ENCODE results near the gene TMPRSS12.

Gene TMPRSS12

DNA sequence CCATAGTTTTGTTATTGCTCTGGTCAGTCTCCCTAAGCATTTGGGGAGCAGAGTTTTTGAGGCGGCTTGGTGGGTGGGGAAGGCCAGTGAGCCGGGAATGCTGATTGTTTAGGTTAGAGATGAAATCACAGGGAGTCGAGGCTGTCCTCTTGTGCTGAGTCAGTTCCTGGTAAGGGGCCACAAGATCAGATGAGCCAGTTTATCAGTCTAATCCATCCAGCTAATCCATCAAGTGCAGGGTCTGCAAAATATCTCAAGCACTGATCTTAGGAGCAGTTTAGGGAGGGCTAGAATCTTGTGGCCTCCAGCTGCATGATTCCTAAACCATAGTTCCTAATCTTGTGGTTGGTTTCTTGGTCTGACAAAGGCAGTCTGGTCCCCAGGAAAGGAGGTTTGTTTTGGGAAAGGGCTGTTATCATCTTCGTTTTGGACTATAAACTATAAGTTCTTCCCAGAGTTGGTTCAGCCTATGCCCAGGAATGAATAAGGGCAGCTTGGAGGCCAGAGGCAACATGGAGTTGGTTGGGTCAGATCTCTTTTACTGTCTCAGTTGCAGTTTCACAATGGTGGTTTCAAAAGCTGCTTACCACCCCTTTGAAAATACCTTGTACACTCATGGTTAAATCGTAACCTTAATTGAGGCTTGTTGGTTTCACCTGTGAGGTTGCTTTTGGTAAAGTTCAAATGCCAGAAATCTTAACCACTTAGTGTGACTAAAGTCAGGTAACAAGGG, 76.0 kb downstream of the TMPRSS12 start:
- 0 out of 2 replicates have a peak, but pooled peaks cover 9% of the 10 kb centered on the region for H3F3A ChIP-seq (ENCODE audit: insufficient read depth, low read length)
- H3K79me2 ChIP-seq (ENCODE audit: insufficient read depth, low read length), result no peaks in the 10 kb centered on the region
- H3K27me3 ChIP-seq (ENCODE audit: insufficient read depth, low read length), result no peaks in the 10 kb centered on the region
- H3K4me1 ChIP-seq (ENCODE audit: insufficient read depth, low read length, severe bottlenecking), result peaks cover 29% of the 10 kb centered on the region
- no peaks in the 10 kb centered on the region for H4K20me1 ChIP-seq (ENCODE audit: insufficient read depth, low read length)
- H3K36me3 ChIP-seq (ENCODE audit: insufficient read depth, low read length), result no peaks in the 10 kb centered on the region
- no peak overlapping the region for H3K4me3 ChIP-seq (ENCODE audit: low read depth, low read length, poor library complexity, severe bottlenecking)
- H3K9me2 ChIP-seq (ENCODE audit: low read depth, low read length), result no peaks in the 10 kb centered on the region
- no peak overlapping the region for H3K27ac ChIP-seq (ENCODE audit: low read depth, low read length, poor library complexity, severe bottlenecking)
- no peak overlapping the region for H3K4me2 ChIP-seq (ENCODE audit: low read length)
- H3K9ac ChIP-seq (ENCODE audit: low read length), result no peak overlapping the region
- H3K9me3 ChIP-seq (ENCODE audit: low read length), result peaks cover 10% of the 10 kb centered on the region; the same call in 1 of the 2 replicates
- H2AFZ ChIP-seq (ENCODE audit: low read length), result no peak overlapping the region
- TF ChIP-seq EZH2 (IDR thresholded peaks at IDR 0.05; ENCODE audit: borderline replicate concordance, low read length), result no peak
- TF ChIP-seq, protein P1, sequence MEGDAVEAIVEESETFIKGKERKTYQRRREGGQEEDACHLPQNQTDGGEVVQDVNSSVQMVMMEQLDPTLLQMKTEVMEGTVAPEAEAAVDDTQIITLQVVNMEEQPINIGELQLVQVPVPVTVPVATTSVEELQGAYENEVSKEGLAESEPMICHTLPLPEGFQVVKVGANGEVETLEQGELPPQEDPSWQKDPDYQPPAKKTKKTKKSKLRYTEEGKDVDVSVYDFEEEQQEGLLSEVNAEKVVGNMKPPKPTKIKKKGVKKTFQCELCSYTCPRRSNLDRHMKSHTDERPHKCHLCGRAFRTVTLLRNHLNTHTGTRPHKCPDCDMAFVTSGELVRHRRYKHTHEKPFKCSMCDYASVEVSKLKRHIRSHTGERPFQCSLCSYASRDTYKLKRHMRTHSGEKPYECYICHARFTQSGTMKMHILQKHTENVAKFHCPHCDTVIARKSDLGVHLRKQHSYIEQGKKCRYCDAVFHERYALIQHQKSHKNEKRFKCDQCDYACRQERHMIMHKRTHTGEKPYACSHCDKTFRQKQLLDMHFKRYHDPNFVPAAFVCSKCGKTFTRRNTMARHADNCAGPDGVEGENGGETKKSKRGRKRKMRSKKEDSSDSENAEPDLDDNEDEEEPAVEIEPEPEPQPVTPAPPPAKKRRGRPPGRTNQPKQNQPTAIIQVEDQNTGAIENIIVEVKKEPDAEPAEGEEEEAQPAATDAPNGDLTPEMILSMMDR (IDR thresholded peaks at IDR 0.05; ENCODE audit: low read length), result no peak

DNA sequence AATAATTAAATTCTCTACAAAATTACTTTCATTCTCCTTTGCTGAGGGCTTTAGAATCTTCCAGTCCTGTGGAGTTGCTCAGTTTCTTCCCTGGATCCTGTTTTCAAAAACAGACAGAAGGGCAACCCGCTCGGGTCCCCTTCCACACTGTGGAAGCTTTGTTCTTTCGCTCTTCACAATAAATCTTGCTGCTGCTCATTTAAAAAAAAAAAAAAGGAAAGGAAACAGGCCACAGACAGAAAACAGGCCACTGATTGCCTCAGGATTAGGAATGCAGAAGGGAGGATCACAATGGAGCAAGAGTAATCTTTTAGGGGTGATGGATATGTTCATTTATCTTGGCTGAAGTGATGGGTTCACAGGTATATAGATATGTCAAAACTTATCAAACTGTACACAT, 80.1 kb downstream of the TMPRSS12 start:
- Histone ChIP-seq H3K9me3 (ENCODE audit: low read length) (no peaks in the 10 kb centered on the region), H3K4me3 (ENCODE audit: low read depth, low read length, poor library complexity, severe bottlenecking) (peak overlapping the region; percentile 53), H3K36me3 (ENCODE audit: insufficient read depth, low read length) (peaks cover 14% of the 10 kb centered on the region; the same call in 1 of the 2 replicates), H2AFZ (ENCODE audit: low read length) (peak overlapping the region; percentile 25), H3K79me2 (ENCODE audit: insufficient read depth, low read length) (peaks cover 29% of the 10 kb centered on the region), H3K4me2 (ENCODE audit: low read length) (peak overlapping the region; percentile 62), H3K27me3 (ENCODE audit: insufficient read depth, low read length) (no peaks in the 10 kb centered on the region), H3K9me2 (ENCODE audit: low read depth, low read length) (no peaks in the 10 kb centered on the region), H3K27ac (ENCODE audit: low read depth, low read length, poor library complexity, severe bottlenecking) (peak overlapping the region; percentile 99), H3K9ac (ENCODE audit: low read length) (peak overlapping the region; percentile 65), H4K20me1 (ENCODE audit: insufficient read depth, low read length) (no peaks in the 10 kb centered on the region), H3K4me1 (ENCODE audit: insufficient read depth, low read length, severe bottlenecking) (peaks cover 39% of the 10 kb centered on the region), H3F3A (ENCODE audit: insufficient read depth, low read length) (0 out of 2 replicates have a peak, but pooled peaks cover 9% of the 10 kb centered on the region)
- TF ChIP-seq, protein P1 (IDR thresholded peaks at IDR 0.05; ENCODE audit: low read length), result no peak
- no peak for TF ChIP-seq EZH2 (IDR thresholded peaks at IDR 0.05; ENCODE audit: borderline replicate concordance, low read length)

DNA sequence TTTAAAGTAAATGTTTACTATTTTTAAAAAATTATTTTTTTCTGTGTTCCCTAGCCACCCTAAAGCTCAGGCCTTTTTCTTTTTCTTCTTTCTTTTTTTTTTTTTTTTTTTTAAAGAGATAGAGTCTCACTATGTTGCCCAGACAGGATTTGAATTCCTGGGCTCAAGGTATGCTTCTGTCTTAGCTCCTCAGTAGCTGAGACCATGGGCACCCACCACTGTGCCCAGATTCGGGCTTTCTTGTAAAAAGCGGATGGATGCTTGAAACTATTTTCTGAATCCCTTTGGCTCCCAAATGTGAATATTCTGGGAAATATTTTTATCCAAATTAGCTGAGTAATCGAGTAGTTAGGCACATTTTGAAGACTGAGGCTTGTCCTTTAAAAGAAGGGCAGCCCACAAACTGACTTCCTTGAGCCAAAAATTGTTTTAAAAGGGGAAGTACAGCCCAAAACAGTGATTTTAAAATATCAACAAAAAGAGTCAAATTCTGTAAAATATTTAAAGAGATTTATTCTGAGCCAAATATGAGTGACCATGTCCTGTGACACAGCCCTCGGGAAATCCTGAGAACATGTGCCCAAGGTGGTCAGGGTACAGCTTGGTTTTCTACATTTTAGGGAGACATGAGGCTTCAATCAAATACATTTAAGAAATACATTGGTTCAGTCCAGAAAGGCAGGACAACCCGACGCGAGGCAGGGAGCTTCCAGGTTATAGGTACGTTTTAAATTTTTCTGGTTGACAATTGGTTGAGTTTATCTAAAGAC, 80.8 kb downstream of the TMPRSS12 start:
- H3K4me3 ChIP-seq (ENCODE audit: low read depth, low read length, poor library complexity, severe bottlenecking), result peak overlapping the region; percentile 53

More for the DNA sequence above, 80.8 kb downstream of the TMPRSS12 start:
- Histone ChIP-seq H3K9me2 (ENCODE audit: low read depth, low read length) (no peaks in the 10 kb centered on the region), H3K4me1 (ENCODE audit: insufficient read depth, low read length, severe bottlenecking) (peaks cover 46% of the 10 kb centered on the region), H3K36me3 (ENCODE audit: insufficient read depth, low read length) (peaks cover 21% of the 10 kb centered on the region), H4K20me1 (ENCODE audit: insufficient read depth, low read length) (no peaks in the 10 kb centered on the region), H3K27ac (ENCODE audit: low read depth, low read length, poor library complexity, severe bottlenecking) (peak overlapping the region; percentile 99), H3K79me2 (ENCODE audit: insufficient read depth, low read length) (peaks cover 36% of the 10 kb centered on the region), H3K9me3 (ENCODE audit: low read length) (no peaks in the 10 kb centered on the region), H3K9ac (ENCODE audit: low read length) (peak overlapping the region; percentile 65), H3F3A (ENCODE audit: insufficient read depth, low read length) (0 out of 2 replicates have a peak, but pooled peaks cover 9% of the 10 kb centered on the region), H3K27me3 (ENCODE audit: insufficient read depth, low read length) (no peaks in the 10 kb centered on the region), H3K4me2 (ENCODE audit: low read length) (peak overlapping the region; percentile 62), H2AFZ (ENCODE audit: low read length) (no peak overlapping the region)
- no peak for TF ChIP-seq EZH2 (IDR thresholded peaks at IDR 0.05; ENCODE audit: borderline replicate concordance, low read length)
- TF ChIP-seq, protein P1 (IDR thresholded peaks at IDR 0.05; ENCODE audit: low read length), result no peak

All from OCI-LY1 (cell line).